Measurements from ENCODE around the gene KLC4.
"Not testable (repeated sequence)": the region's sequence is repeated elsewhere in the genome, so short reads cannot be mapped to it uniquely, and the experiment has no call there.

Gene KLC4

DNA sequence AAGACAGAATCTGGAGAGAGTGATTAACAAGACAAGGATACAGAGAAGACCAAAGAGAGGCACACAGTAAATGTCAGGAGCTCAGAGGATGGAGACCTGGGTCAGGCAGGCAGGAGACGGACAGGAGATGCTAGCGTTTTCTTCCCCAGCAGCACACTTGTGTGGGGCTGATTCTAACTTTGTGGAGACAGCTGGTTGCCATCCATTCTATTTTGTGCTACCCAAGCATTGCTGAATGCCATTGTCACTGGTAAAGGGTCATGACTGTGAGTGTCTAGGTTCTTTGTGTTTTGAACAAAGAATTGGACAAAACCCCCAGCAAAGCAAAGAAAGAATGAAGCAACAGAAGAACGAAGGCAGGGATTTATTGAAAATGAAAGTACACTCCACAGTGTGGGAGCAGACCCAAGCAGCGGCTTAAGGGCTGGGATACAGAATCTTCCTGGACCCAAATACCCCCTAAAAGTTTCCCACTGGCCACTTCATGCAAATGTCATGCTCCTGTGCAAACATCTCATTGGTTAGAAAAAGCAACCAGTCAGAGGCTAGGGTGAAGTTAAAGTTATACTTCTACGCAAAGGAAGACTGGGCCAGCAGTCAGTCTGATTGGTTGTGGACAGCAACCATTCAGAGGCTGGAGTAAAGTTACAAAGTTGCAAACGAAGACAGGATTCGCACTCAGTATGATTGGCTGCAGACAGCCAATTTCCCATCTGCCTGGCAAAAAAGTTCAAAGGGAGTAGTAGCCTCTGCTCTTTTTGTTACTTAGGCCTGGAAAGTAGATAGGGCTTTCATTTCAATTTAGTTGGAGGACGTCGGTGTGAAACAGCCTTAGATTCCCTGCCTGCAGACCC lies 34.2 kb downstream of the KLC4 start:
- DNase-seq (ENCODE audit: low read depth in 2 of 2) = no peak

DNA sequence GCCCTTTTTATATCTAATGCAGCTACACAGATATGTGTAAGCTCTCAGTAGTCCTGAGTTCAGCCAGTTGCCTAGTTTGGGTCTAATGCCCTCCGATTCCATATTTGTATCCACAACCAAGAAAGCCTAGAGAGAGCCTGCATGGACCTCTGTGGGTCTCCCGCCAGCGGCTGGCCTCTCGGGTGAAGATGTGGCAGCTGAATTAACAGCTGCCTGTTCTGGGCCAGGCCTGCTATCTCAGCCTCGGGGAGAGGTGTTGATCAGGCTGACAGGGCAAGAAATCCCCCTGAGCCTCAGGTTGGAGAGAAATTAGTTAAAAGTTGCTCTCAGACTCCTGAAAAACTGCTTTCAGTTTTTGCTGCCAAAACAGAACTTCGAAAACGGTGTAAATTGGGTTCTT lies 36.5 kb downstream of the KLC4 start:
- DNase-seq (ENCODE audit: low read depth in 2 of 2) = no peak

DNA sequence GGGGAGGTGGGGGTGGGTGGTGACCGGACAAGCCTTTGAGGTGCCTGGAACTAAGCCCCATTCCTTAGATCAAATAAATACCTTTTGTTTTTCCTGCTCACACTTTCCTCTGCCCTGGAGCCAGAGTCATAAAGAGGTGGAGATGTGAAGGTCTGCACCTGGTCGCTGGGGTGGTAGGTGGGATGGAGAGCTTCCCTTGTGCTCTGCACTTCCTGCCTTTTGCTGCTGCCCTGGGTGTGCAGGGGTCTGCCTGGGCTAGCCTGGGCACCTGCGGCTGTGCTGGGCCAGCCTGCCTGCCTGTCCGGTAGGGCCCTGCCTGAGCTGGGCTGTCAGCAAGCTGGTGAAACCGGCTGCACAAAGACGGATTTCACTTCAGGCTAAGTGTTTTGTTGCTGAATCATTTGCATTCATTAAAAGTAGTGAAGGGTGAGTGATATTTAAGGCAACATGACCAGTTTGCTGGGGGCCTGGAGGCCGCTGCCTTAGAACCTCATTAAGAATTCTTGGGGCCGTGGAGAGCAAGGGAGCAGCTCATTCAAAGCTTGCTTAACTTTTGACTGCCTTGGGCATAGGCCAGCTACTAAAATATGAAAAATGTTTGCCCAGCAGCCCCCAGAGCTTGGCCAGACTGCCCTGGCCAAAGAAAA lies 37.1 kb downstream of the KLC4 start:
- DNase-seq (ENCODE audit: low read depth in 2 of 2) = no peak

DNA sequence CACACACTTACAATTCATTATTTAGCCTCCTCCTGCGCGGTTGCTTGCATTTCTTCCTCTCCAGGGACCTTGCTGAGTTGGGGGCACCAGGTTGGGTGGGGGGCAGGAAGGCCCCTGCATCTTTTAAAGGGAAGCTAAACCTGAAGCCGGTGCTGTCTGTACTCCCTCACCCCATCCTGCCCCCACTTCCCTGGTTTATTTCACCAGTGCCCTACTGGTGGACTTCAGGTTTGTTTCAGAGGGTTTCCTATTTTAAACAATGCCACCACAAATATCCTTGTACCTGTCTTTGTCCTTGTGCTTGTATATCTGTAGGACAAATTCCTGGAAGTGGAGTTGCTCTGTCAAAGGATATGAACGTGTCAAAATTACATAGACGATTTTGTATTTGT lies 37.7 kb downstream of the KLC4 start:
- no peak for DNase-seq (ENCODE audit: low read depth in 2 of 2)

DNA sequence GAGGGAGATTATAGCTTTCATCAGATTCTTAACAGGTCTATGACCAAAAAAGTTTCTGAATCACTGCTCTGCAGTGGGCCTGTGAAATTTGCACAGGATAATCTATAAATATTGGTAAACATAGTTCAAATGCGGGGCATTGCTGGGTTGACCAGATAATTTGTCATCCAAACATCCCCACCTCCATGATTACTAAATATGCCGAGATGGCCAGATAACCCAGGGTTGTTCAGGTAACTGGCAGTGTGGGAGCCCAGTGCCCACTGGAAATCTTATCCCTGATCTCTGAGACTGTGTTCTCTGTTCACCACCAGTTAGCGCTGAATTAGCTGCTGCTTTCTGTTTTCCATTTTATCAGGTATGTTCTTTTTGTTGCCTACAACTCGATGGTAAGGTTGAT lies 38.1 kb downstream of the KLC4 start:
- DNase-seq (ENCODE audit: low read depth in 2 of 2) = no peak

DNA sequence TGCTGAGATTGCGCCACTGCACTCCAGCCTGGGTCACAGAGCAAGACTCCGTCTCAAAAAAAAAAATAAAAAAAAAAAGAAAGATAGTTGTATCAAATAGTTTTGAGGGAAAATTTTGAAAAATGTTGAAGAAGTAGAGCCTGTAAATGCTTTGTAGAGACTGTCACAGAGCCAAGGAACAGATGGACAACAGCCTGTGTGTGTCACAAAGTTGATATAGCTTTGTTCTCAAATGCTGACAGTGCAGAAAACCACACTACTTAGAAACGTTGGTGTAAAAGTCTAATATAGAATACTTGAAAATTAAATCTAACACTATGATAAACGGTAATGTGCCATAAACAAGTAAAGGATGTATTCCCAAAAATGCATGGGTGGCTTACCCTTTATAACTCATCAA lies 42.1 kb downstream of the KLC4 start:
- no peak for DNase-seq (ENCODE audit: low read depth in 2 of 2)

DNA sequence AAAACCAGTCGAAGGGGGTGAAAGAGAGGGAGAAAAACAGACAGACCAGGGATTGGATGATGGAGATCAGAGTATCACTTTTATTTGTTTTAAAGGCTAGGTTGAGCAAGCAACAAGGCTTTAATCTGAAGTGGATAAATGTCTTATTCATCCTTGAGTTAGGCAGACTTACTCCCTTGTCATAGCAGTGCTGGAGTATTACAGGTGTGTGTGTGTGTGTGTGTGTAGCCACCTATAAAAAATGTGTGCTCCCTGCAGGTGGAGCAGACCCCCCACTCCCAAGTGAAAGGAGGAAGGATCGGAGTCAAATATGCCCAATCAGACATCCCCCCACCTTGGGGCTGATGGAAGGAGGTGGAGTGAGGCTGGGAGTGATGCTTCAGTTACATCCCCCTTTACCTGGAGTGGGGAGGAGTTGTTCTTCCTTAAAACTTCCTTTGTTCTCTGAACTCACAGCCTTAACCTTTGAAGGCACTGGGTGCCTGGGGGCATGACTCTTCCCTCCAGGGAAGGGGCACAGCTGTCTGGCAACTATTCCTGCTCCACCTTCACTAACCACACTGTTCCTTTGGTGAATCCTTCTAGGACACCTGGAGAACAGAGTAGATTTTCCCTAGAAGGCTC lies 43.9 kb downstream of the KLC4 start:
- no peak for DNase-seq (ENCODE audit: low read depth in 2 of 2)

DNA sequence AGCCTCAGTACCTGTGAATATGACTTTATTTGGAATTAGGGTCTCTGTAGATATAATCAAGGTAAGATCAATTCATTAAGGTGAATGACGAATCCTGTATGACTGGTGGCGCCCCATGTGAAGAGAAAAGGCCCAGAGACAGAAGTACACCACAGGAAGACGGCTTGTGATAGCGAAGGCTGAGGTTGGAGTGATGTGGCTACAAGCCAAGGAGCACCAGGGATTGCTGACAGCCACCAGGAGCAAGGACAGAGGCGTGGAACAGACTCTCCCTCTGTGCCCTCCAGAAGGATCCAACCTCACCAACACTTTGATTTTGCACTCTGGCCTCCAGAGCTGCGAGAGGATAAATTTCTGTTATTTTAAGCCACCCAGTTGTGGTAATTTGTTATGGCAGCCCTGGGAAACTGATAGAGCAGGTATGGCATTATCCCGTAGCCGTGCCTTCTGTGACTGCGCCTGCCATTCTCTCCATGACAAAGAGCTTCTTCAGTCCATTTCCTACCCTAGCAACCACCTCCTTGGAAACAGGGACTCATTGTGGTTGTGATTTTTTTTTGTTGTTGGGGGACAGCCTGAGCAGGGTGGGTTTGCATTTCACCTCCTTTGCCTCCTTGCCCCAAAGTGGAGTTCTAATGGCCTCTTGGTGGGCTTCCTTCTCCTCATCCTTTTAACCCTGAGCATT lies 46.2 kb downstream of the KLC4 start:
- no peak for DNase-seq (ENCODE audit: low read depth in 2 of 2)

DNA sequence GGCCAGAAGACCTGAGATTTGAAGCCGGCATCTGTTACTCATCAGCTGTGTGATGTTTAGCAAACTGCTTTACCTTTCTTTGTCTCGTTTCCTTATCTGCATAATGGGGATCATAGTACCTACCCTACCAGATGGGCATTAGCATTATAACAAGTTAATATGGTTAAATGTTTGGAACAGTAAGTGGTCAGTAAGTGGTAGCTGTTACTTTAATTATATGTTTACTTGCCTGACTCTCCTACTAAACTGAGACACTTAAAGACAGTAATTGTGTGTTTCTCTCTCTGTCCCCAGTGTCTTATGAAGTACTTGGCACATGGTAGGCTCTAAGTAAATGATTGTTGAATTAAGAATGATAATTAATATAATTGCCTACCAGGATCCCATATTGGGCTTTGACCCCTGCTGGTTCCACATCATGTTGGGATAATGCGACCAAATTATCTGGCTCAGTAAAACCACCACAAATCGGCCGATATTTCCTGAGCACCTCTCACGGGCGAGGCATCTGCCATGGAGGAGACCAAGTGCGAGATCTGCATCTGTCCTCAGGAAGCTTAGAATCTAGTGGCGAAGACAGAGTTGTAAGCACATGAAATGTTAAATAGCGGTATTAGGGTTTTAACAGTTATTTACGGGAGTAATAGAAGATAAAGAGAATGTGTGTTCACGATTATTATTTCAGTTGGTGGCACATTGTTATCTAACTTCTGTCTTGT lies 48.1 kb downstream of the KLC4 start:
- no peak for DNase-seq (ENCODE audit: low read depth in 2 of 2)

DNA sequence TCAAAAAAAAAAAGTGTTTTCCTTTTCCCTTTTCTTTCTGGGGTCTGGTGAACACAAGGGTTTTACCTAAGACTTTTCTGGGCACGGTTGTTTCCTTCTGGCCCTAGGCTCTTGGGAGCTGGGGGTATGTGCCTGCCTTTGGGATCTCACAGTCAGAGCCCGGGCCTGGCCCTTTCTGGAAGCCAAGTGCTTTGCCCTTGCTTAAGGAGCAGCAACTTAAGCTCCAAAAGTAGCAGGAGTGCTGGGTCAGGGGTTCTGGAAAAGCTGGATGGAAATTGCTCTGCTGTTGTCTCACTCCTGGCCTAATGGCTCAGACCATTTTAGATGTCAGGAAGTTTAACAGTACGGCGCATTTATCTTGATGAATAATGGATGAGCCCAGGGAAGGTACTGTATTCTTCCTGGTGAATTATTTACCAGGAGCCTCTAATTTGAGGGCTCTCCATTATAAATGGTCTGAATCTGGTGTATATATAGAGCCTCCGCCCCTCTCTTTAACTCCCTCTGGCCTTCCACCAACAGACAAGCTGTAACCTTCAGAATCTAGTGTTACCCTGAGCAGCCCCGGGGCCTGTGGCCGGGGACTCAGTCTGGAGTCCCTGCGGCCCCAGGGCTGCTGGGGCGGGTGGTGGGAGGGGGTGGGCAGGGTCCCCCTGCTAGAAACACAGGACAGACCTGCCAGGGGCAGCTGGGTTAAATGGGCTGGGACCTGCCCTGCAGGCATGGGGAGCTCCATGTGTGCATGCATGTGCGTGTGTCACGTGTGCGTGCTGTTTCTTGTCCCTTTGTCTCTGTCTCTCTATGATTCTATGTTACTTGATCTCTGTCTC lies 54.2 kb downstream of the KLC4 start:
- DNase-seq (ENCODE audit: low read depth in 2 of 2) = no peak

DNA sequence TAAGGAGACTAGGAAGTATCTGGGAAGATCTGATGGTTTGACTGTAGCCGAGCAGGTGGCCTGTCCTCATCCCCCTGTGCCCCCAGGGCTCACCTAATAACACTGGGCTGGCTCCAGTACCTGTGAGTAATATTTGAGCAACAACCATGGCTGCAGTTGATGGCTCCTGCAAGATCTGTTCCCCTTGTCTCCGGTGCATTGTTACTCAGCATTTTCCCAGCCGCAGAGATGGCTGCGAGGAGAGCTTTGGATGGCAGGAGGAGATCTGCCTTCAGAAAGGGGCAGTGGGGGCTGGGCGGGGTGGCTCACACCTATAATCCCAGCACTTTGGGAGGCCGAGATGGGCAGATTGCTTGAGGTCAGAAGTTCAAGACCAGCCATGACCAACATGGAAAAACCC lies 55.9 kb downstream of the KLC4 start:
- no peak for DNase-seq (ENCODE audit: low read depth in 2 of 2)

DNA sequence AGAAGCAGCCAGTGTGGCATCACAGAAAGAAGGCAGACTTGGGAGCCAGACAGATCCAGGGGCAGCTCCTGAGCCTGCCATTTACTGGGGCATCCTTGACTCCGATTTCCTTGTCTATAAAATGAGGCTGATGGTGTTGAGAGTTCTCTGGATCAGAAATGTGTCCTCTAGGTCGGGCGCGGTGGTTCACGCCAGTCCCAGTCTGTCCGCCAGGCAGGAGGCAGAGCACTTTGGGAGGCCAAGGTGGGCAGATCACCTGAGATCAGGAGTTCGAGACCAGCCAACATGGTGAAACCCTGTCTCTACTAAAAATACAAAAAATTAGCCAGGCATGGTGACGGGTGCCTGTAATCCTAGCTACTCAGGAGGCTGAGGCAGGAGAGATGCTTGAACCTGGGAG lies 58.0 kb downstream of the KLC4 start:
- not testable (repeated sequence) for DNase-seq (ENCODE audit: low read depth in 2 of 2)

DNA sequence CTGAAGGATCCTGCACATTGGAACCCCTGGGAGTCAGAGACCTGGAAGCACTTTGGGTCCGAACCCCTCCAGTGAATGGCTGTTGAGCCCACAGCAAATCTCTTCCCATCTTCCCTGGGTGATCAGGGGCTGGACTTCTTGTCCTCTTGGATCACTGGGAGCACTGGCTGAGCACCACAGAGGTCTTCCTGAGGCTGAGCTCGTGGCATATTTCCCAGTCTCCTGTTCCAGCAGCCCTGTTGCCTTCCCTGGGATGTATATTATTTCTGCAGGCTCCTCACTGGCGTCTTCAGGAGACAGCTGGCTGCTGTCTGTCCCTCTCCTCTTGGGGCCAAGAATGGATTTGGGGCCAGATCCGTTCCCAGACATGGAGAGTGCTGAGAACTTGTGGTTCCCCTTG lies 60.1 kb downstream of the KLC4 start:
- DNase-seq (ENCODE audit: low read depth in 2 of 2) = no peak

DNA sequence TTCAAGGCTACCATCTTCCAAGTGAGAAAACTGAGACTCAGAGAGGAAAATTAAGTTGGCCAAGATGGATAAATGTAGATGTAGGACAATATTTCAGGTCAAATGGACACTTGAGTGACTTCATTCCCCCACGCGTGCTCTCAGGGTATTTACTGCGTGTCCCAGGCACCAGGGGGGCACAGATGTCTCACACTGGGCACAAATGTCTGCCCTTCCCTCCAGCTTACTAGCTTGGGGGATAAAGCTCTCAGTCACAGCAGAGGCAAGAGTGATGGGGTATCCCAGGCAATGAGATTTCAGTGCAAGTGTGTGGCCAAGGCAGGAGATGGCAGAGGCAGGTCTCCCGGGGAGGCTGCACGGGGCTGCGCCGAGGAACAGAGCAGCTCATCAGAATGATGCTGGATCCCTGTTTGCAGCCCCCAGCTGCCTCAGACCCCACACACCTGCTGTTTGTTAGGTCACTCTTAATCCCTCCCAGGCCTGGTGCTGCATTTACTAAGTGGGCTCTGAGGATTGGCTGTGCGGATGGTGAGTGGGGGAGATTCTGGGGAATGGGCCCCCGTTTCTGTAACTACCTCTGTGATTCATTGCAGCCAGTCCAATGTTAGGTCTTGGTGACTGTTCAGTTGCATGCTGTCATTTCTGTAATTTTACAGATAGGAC lies 60.8 kb downstream of the KLC4 start:
- DNase-seq (ENCODE audit: low read depth in 2 of 2) = no peak

DNA sequence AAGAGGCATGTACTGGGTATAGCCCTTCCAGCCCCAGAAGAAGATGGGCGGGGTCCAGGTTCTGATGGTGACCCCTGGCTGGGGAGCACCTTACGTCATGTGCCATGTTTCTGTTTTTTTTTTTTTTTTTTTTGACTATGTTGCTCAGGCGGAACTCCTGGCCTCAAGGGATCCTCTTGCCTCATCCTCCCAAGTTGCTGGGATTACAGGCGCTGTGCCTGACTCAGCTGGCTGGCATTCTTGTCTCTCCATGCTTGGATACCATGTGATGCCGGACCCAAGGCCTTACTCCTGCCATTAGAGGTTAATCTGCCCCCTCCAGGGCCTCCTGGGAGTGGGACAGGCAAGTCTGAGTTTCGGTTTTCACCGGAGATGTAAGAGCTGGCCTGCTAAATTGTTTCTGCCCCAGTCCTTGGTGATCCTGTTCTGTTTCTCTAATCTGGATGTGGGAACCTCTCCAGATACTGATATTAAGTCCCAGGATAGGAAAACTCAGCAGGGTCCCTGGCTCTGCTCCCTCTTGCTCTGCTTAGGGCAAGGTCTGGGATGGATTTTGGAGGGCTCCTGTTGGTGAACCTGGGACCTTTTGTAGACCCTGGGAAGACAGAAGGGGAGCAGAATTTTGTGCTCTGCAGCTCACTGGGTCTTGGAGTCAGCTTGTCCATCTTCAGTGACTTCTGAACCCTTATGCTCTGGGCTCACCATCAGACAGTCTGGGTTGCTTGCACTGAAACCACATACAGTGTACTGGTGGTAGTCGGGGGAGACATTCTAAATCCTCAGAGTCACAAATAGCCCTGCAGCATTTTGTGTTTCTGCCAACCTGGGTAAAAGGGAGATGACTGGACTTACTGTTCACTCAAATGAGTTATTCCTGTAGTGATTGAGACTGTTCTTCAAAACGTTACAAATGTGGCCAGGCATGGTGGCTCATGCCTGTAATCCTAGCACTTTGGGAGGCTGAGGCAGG lies 61.8 kb downstream of the KLC4 start:
- no peak for DNase-seq (ENCODE audit: low read depth in 2 of 2)

DNA sequence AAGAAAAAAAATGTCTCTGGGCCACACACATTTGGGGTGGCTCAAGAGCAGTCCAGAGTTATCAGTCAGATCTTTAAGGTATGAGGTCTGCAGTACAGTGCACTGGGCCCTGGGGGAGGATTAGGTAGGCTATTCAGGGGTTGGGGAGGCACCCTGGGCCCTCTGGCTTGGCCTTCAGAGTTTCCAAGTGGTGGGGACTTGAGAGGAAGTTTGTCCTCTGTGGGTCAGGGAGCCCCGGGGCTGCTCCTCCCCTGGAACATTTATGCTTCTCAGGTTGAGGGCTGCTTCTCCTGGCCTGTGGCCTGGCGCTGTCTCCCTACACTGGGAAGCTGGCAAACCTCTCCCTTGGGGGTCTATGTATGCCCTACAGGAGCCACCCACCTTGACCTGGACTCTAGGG lies 62.7 kb downstream of the KLC4 start:
- DNase-seq (ENCODE audit: low read depth in 2 of 2) = no peak

DNA sequence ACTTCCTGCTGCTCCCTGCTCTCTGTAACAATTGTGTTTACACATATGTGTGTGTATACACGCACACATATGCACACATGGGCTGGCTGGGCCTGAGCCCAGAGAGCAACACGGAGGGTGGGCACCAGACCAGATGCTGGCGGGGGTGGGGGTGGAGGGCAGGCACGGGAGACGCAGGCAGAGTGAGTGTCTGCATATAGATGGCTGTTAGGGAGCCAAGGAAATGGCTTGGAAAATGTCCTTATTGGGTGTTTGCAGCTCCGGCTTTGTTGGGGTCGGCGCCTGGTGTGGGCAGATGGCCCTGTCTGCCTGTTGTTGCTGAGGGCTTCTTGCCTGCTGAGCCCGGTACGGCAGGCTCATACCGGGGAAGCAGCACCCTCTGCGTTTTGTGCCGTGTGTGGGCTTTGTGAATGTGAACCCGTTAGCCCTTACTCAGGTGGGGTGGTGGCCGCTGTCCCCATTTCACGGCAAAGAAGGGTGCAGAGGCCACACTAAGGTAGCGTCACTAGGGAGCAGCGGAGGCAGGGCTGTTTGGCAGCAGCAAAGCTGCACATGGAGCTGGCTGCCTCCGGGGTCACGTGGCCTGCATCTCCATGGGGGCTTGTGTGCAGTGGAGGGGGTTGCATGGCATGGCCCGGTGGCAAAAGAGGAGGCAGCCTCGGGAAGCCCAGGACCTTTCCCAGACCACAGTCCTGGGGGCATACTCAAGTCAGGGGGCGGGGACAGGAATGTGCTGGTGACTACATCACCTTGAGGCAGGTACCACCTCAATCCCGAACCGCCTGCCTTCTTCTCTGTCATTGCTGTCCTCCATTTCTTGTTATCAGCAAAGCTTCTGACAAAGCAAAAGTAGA lies 64.3 kb downstream of the KLC4 start:
- no peak for DNase-seq (ENCODE audit: low read depth in 2 of 2)

DNA sequence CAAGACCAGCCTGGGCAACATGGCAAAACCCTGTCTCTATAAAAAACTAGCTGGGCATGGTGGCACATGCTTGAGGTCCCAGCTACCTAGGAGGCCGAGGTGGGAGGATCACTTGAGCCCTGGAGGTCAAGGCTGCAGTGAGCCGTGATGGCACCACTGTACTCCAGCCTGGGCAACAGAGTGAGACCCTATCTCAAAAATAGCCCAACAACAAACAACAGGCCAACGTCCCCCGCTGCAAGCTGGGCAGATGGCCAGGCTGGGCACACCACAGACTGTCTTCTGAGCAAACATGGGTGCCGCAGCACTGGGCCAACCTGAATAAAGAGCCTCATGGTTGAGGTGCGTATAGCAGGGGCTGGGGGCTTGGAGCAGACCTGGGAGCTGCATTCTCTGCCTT lies 65.0 kb downstream of the KLC4 start:
- no peak for DNase-seq (ENCODE audit: low read depth in 2 of 2)

Measured in stimulated activated CD4-positive, alpha-beta T cell treated with anti-CD3 and anti-CD28 coated beads, Interleukin-15, amount 100 ng/mL, for 48 hours (primary cell).